Stimulated activated CD8-positive, alpha-beta memory T cell treated with anti-CD3 and anti-CD28 coated beads, Interleukin-15, amount 100 ng/mL, for 48 hours (primary cell): ENCODE data around the gene ZNF292.
"Not testable (repeated sequence)": the region's sequence is repeated elsewhere in the genome, so short reads cannot be mapped to it uniquely, and the experiment has no call there.

Experiments
- DNase-seq, 2 donors: peaks; one replicate each; pipeline ENCODE4 v3.0.0-alpha.2; 2020; ENCODE audit warnings: low read depth in 2 of 2

Gene ZNF292

DNA sequence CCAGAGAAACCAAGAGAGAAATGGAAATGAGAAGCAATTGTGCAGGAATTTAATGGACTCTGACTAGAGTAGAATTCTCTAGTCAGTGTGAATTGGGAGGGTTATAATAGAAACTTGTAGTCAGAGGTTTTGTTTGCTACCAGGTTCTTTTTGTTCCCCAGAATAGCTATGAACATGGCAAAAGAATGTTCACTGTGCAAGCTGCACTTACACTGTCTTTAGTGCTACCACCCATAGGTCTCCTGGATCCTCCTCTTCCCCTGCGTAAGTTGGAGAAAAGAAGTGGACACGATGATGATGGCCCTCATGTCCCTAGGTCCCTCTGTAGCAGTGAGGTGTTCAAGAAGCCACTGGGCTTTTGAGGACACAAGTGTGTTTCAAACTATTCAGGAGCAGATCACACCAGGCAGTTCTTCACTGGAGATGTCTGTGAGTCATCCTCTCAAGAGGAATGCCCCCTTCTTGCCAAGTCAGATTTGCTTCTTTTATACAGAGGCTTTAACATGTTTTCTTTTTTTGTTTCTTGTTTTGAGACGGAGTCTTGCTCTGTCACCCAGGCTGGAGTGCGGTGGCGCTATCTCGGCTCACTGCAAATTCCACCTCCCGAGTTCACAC, 119.4 kb downstream of the ZNF292 start:
- no peak for DNase-seq

DNA sequence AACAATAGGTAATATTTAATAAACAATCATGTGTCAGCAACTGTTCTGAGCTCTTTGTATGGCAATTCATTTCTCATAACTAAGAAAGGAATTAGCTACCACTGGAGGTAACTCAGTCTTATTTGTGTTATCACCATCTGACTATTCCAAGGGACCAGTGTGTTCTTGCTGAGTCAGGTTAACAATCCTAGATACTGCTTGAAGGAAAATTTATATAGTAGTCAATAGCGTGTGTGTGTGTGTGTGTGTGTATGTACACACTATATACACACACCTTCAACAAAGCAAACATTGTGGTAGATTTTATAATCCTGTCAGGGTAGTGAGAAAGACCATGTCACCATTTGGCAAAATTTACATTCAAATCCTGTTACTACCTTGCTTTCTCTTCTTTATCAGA, 121.3 kb downstream of the ZNF292 start:
- no peak for DNase-seq

DNA sequence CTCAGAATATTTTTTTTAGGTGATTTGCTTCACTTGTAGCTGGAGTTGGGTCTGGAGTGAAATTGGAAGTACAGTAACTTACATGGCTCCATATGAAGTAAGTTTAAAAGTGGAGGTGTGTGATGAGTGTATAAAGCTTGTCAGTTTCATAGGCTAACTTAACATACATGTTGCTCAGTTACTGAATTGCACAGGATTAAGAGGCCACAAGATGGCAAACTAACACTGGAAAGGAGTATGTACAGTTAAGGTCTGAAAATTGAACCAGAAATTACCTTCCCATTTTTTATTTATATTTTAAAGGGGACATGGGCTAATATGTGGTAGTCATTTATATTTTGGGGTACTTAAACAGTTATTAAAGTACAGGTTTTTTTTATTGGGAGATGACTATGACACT, 121.8 kb downstream of the ZNF292 start:
- no peak for DNase-seq

DNA sequence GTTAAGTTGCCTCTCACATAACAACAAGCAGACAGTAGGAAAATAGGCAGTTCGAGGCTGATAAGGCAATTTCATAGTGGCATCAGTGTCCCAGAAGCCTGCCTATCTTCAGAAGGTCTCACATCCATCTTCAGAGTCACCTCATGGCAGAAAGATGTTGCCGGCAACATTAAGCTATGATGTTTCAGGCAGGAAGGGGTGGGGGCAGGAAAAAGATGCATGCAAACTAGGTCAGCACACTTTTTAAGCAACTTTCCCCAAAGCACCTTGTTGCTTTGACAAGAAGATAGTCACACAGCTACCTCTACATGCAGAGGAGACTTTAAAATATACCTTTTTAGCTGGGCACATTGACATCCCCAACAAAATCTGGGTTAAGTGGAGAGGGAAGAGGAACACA, 123.8 kb downstream of the ZNF292 start:
- no peak for DNase-seq

DNA sequence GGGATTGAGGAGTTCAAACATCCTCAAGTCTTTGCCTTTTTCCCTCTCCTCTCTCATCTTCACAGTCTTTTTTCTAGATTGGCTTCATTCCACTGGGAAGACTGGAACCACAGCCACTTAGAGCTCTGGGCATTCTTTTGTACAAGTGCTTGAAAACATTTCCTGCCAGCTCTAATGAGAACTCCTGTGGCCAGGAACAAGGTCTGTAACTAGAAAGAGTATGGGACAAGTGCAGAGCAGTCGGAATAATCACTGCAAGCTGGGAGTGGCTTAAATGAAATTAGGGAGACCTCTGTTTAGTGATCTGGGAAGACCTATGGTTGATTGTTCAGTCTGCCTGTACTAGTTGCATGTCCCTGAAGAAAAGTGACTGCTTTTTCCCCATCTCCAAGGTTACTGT, 126.1 kb downstream of the ZNF292 start:
- no peak for DNase-seq

DNA sequence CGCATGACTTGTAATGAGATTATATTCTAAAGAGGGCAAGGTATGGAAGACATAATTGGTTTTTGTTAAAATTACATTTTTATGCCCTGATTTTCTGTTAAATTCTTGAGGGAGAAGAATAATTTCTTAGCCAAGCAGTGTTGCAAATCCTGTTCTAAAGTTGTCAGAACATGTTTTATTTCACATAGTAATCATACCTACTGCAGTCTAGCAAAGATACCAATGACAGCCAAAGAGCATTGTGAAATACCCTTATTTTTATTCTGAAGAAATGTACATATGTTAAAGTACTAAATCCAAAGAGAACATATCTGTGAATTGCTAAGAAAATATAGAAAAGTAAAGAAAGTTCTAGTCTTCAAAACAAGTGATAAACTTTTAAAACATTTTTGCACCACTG, 127.4 kb downstream of the ZNF292 start:
- no peak for DNase-seq

DNA sequence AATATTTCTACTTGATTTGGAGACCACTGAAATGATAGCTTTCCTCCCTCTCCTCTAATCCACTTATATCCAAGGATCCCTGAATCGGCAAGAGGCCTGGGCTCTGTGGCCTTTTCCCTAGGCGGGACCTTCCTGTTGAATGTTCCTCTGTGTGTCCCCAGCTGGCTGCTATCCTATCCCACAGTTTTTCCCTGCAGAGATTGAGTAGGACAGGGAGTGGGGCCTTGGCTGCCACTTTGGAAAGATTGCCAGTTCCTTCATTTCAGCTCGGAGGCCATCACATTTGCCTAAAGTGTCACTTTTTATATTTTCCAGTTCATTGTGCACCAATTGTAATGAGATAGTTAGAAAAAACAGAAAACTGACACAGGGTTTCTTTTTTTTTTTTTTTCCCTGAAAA, 128.1 kb downstream of the ZNF292 start:
- no peak for DNase-seq

DNA sequence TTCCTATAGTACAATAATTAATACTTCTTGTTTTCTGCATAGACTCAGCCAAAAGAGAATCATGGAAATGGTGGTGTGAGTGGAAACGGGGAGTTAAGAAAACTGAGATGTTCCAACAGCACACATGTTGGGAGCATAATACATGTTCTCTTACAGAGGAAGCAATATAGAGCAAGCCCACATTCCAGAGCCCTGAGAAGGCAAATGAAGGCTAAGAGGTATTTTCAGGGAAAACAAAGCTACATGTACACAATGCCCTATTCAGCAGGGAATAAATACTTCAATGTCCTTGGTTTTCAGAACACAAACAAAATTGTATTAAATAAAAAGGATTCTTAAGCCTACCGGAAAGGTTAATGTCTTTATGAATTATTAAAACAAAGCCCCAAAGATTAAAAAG, 131.9 kb downstream of the ZNF292 start:
- DNase-seq, result no peak

DNA sequence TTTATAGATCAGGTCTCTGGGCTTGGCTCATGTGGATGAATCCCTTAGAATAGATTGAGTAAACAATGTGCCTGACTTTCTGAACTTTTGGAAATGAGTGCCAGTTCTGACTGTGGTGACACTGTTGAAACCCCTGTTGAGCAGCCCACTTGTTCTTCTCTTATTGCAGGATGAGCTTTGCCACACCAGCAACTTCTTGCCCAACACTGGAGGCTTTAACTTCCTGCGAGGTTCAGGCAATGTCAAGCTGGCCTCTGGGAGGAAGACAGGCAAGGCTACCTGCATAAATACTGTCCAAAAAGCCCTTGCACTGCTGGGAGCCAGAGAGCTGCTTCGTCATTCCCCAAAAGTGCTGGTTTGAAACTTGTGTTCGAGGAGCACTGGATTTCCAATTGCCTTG, 134.2 kb downstream of the ZNF292 start:
- DNase-seq, result no peak

DNA sequence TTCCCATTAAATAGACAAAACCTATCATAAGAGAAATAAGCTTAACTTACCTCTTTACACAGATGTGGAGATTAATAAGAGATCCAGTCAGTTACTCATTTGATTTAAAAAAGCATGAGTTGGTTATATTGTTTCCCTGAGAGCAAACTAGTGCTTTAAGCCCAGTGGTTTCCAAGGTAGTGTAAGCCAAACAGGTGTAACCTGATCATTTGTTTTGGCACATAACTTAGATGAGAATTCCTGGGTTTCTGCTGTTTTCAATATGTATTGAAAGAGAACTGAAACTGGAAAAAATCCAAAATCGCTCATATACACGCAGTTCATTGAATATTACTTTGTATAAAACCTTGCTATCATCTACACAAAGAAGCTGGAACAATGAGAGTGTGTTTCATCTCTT, 136.5 kb downstream of the ZNF292 start:
- DNase-seq, result no peak

DNA sequence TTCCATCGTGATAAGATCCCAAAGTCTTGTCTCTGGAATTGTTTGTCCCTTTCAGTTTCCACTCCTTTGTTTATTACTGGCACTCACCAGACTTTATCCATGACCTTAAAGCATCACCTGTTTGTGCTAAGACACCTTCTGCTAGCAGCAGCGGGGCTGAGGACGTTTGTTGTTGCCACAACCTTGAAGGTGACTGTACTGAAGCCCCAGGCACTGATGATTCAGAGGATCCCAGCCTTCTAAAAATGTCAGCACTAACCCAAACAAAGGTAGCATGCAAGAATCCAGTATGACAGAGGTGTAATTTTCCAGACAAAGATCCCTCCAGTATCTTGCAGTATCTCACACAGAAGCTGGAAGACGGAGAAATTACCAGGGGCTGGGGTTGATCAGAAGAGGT, 138.2 kb downstream of the ZNF292 start:
- DNase-seq, result no peak

DNA sequence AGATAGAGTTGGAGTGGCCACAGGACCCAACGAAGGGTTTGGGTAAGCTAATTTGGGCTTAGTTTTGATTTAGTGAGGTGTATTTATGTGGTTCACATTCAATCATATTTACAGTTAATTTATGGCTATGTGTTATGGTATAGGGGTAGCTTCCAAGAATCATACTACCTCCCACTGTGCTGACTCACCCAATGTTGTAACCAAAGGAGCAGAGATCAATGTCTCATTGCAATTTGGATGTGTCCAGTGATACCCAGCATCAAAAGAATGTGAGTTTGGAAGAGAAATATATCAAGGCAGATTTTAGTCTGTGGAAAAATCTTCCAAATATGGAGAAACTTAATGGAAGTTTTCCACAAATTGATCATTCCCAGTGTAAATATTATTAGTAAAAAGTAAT, 141.8 kb downstream of the ZNF292 start:
- DNase-seq, result no peak

DNA sequence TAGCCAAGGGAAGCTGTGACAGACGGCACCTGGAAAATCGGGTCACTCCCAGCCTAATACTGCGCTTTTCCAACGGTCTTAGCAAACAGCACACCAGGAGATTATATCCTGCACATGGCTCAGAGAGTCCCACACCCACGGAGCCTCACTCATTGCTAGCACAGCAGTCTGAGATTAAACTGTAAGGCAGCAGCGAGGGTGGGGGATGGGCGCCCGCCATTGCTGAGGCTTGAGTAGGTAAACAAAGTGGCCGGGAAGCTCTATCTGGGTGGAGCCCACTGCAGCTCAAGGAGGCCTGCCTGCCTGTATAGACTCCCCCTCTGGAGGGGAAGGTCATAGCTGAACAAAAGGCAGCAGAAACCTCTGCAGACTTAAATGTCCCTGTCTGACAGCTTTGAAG, 145.9 kb downstream of the ZNF292 start:
- DNase-seq, result not testable (repeated sequence)

DNA sequence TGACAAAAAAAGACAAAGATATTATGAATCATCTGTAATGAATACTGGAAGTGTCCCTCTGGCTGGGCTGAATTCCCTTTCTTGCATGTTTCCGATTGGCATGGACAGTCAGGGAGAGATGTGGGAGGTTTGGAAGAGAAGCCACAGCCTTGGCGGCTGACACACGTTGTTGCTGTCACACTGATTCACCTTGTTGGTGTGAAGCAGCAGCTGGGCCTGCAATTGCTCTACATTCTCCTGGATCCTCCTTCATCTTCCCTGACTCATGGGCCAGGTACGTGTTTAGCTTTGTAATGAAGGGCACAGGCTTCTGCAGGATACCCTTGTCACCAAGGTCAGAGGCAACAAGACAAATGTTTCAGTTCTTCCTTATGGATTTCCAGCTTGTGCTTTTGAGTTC, 153.6 kb downstream of the ZNF292 start:
- no peak for DNase-seq

DNA sequence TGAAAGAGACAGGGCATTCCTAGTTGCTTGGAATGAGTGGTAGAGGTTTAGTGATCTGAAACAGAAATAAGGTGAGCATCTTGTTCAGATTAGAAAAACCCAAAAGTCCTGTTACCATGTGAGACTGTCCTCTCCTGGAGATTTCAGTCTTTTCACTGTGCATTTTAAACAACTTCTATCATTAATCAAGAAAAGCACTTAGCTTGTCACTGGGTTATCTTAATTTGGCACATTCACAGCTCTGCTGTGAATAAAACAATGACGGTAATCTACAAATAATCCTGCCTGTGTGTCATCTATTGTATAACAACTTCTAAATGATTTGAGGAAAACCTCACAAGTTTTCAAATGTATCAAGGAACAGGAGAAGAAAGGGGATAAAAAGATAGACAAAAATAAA, 157.5 kb downstream of the ZNF292 start:
- DNase-seq, result no peak
